Measurements from ENCODE around the gene TOM1L2.

Gene TOM1L2

DNA sequence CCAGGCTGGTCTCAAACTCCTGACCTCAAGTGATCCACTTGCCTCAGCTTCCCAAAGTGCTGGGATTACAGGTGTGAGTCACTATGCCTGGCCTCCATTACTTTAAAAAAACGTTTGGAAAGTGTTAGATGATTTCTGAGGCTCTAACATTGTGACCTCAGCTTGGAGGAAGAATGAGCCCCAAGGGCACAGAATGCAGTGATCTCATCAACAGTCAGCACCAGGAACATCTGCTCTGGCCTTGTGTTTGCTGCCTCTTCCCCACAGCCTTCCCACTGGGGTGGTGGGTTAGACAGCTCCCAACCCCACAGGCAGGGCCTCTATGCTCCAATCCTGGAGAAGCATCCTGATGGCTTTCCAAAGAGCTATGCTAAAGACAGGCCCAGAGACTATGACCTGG is 97.7 kb downstream of the TOM1L2 start:
- peak; percentile 41 for DNase-seq (ENCODE audit: low spot score)

DNA sequence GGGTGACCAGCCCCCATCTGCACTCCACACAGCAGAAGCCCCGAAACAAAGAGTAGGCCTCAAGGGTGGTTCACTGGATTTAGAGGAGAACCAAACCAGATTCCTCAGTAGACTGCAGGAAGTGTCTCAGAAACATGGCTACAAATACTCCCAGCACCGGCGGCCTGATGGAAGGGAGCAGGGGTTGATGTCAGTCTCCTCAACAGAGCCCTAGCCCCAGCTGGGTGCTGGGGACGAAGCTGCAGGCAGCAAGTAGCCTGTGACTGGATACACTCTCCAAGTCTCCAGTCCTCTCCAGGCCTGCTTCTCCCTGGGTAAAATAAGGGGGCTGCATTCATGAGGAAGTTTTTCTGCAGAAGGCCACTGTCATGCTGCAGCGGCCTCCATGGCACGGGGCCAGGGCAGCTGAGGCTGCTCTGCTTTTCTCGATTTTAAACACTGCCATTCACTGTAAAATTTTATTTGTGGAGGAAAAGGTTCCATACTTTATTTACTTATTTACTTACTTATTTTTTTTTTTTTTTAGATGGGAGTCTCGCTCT is 98.7 kb downstream of the TOM1L2 start:
- DNase-seq (ENCODE audit: low spot score) = no peak

DNA sequence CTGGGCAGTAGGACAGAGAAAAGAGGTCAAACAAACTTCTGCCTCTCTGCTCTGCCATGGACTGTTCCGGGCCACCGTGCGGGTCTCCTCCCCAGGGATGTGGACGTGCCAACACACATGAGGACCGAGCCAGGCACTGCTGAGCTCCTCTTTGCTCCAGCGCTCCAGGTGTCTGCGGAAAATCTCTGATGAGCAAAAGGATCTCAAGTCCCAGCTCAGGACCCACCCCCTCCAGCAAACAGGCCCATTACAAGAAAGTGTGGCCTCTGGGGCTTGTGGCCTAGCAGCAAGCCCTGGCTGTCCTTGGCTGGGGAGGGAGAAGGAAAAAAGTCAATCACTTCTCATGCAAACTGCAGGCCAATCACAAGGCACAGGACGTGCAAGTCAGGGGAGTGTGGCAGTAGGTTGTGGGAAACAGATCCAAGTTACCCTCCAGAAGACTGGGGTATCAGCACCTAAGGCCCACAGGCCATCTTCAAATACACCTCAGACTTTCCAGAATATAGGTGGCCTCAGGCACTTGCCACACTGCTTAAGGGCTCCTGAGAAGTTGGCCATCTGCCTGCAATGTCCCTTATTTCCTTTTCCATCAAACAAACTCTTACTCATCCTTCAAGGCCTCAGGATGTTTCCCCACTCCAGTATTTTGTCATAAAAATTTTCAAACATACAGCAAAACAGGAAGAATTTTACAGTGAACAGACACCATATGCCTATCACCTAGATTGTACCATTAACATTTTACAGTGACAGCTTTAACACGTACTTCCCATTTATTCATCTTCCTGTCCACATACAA is 99.5 kb downstream of the TOM1L2 start:
- no peak for DNase-seq (ENCODE audit: low spot score)

DNA sequence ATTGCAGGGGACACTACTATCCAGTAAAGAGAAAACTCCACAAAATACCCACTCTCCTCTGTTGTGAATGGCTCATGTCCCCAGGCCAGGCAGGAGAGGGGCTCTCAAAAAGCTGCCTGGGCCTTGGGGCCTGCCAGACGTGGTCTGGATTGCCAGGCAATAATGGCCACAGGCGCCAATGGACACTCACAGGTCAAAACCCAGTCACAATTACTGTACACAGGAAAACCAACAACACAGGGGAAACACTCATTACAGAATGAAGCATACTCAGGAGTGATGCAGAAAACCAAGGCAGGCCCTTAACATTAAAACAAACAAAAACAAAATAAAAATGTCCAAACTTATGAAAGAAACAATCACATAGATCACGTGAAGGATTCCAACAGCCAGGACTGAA is 100.3 kb downstream of the TOM1L2 start:
- no peak for DNase-seq (ENCODE audit: low spot score)

DNA sequence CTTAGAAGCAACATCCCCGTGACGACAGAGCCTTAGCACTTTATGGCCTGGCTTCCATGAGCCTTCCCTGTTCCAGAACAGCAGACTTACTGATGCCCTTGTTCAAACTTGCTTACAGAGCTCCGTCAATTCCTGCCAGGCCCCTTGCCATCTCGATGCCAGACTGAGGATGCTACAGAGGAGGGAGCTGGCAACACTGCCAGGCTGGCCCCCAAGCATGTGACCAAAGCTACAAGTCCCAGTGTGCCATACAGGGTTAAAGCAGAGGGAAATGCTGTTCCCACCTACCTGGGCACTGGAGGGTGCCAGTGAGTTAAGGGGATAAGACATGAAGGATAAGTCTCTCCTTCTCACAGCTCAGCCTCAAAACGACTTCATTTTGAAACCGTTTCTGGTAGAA is 102.0 kb downstream of the TOM1L2 start:
- DNase-seq (ENCODE audit: low spot score) = no peak

DNA sequence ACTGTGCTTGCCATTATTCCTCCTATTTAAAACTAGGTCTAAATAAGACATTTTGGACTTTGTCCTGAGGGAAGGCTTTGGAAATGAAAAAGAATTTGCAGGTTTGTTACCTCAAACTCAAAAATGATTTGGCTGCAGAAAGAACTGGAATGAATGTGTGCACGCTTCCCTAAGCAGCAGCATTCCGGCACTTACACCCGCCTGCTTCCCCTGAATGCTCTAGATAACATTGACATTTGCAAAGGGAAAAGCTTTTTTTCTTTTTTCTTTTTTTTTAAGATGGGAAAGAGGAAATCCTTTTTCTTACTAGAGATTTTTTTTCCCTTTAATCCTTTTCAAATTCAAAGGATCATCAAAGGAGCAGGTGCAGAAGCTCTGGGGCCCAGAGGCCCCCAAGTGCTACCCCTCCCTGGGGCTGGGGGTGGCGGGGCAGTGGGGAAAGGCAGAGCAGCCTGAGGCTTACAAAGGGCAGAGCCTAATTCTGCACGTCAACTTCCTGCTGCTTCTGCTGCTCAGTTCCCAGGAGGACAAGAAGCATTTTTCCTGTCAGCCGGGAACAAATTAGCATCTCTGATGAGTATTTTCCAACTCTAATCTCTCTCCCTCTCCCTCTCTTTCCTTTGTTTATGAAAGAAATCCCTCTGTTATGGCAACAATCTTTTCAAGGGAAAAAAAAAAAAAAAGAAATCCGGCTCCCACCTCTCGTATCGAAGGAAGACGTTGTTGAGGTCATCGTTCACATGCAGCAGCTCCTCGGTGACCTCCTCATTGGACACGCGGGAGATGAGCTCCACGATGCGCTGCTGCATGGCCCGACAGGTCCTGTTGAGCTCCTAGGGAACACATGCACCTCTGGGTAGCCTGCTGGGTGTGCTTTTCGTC is 103.3 kb downstream of the TOM1L2 start:
- no peak for DNase-seq (ENCODE audit: low spot score)

DNA sequence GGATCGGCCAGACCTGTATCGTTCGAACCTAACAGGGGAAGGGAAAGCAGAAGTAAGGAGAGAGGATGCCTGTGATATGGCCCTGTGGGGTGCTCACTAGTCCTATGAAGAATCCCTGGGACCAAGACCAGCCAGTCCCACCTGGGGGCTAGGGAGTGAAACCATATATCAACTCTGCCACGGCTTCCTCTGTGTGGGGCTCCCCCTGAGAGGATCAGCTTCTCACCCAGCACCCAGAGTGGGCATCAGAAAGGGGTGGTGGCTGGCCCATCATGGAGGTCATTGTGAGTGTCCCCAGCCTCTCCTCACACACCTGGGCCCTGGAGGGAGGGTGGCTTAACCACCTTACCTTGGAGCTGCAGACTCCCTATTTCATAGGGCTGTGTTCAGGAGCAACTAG is 105.3 kb downstream of the TOM1L2 start:
- DNase-seq (ENCODE audit: low spot score) = no peak

DNA sequence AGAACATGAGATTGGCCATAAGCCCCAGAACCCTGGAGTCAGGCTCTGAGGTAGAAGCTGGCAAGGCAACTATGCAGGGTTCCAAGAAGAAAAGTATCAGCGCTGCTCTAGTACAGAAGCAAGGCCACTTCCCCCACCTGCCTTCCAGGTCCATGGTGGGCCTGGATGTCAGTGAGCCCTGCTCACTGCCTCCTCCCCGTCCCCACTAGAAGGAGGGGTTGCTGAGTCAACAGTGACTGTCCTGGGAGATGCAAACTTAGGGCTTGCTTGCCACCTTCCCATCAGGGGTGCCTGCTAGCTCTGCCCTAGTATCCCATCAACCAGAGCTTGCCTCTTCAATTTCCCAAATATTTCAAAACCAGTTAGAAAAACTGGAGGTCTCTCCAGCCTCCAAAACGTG is 105.8 kb downstream of the TOM1L2 start:
- DNase-seq (ENCODE audit: low spot score) = no peak

DNA sequence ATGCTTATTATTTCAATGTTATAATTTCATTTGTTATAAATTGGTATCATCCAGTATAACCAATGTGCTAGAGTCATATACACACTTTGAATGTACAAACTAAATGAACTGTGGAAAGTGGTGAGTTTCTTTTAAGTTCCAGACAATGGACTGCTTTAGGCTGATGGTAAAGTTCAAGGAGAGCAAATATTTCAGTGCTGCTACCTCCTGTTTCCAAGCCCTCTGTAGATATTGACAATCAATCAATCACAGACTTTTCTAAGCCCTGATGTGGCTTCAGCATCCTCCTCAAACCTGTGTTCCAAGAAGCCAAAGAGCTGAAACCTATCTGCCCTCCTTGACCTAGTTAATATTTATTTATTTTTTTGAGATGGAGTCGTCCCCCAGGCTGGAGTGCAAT is 107.2 kb downstream of the TOM1L2 start:
- DNase-seq (ENCODE audit: low spot score) = no peak

DNA sequence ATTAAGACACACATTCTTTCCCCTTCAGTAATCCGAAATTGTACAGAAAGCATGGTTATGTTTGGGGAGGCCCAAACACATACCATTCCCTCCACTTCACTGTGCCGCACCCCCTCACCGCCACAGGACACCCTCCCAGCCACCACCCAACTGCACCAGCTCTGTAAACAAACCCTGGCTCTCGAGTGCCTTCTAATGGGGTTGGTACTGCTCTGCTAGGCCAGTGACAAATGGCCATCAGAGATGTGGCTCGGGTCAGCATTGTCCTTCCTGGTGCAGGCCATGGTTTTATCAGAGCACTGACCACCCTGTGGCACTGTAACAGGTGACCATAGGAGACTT is 111.5 kb downstream of the TOM1L2 start:
- DNase-seq (ENCODE audit: low spot score) = no peak

DNA sequence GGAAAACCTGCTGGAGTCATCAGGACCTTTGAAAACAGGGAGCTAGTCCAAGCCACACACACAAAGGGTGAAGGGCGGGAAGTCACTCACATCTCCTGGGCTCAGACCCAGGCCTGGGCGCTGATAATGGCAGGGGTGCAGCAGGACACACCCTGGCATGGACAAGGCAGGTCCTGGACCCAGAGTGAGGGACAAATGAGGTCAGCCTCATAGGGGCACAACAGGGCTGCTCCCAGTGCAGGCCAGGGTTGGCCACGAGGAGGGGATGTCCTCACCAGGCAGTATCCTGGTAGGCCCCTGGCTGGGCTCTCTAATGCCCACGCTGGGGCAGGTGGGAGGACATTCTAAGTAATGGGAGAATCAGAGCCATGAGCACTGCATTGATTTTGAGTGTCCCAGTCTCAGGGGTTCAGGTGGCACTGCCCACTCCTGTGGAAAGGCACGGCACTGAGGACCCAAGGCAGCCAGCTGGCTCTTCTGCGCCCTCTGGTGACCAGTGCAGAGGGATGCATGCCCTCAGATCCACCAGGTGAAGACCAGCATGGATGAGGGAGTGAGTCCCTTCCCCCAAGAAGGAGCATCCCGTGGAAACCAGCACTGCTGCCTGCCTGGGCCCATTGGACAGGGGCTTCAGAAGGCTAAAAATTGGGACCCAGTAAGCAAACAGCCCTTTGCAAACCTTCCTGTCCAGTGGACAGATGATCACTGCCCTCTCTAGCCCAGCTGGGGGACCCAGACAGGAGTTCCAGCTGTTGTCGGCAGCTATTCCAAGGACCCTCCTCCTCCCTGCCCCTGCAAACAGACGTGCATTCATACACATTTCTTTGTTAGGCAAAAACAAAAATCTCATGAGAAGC is 112.1 kb downstream of the TOM1L2 start:
- DNase-seq (ENCODE audit: low spot score) = peak; percentile 90

DNA sequence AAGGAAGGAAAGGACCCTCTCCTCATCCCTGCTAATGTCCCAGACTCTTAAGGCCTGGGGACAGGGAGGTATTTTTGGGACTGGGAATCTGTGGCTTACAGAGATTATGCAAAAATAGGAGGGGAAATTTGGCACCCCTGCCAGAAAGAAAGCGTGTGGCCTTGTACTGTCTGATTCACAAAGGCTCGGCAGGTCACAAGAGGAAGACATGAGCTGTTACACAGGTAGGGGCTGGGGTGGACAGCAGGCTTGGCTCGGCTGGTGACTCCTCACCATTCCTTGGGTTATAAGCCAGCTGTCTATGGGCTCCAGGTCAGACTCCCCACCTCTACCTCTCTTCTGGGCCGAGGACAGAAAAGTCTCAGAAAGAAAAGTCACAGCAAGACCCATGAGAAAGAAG is 114.7 kb downstream of the TOM1L2 start:
- no peak for DNase-seq (ENCODE audit: low spot score)

DNA sequence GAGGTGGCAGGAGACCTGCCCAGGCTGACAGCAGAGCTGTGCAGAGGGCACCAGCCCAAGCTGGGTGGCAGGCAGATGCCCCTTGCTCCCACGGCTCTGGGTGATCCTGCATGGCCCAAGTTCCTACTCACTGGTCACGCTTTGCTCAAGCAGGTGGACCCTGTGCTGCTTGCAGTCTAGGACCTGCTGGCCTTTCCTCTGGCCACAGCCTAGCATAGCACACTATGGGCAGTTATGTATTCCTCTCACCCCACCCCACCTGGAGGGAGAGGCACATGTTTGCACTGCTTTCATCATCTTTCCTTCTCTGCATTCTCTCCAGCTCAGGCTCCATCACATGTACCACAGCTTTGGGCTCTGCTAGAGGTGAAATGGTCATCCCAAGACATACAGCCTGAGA is 115.8 kb downstream of the TOM1L2 start:
- DNase-seq (ENCODE audit: low spot score) = no peak

DNA sequence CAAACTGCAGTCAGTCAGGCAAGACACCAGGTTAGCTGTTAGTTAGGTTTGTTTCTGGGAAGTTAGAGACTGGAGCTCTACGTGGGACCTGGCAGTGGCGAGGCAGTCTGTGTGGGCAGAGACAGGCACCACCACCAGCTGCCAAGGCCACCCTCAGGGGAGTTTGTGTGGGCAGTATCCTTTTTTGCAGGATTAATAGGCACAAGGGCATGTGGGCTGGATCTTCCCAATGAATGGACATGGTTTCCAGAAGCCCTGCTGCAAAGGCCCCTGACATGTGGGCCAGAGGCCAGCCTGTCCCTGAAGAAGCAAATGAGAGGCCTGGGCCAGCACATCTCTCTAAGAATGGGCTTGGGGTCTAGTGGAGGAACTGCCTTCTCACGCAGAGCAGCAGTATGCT is 116.2 kb downstream of the TOM1L2 start:
- DNase-seq (ENCODE audit: low spot score) = no peak

DNA sequence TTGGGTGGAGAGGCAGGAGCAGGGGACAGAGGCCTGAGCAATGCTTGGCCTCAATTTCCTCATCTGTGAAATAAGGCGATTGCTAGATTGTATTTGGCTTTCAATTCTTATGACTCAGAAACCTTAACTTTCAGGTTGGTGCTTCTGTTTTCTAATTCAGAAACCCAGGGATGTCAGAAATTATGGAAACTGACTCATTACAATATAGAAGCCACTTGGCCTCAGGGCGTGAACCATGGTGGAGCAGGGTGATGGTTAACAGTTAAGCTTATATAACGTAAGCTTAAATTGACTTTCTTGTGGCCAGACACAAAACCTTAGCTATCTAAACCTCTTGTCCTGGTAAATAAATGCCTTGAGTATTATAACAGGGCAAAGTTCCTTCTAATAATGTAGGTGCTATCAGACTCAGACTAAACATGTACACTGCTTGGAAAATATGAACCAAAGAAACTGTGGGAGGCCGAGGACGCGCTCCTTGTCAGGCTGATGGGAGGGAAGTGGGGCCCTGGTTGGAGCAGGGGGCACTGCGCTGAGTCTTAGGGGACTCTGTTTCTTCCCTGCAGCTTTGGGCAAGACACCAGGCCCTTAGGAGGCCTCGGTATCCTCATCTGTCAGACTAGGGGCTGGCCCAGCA is 118.3 kb downstream of the TOM1L2 start:
- no peak for DNase-seq (ENCODE audit: low spot score)

DNA sequence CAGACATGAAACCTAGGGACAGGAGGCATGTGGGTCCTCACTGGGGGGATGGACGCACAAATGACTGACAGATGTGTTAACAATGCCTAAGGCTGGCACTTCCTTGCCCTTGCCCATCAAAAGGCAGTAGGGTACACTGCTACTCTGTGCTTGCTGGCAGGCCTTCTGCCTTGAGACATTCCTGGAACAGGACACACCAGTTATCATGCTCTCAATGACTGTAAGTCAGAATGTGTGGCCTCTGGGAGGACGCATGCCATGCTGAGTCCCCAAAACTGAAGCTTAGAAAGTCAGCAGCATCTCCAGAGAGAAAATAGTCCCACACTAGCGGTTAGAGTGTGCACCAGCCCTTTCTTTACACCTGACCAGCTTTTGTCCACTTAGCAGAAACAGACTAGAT is 119.3 kb downstream of the TOM1L2 start:
- DNase-seq (ENCODE audit: low spot score) = no peak

DNA sequence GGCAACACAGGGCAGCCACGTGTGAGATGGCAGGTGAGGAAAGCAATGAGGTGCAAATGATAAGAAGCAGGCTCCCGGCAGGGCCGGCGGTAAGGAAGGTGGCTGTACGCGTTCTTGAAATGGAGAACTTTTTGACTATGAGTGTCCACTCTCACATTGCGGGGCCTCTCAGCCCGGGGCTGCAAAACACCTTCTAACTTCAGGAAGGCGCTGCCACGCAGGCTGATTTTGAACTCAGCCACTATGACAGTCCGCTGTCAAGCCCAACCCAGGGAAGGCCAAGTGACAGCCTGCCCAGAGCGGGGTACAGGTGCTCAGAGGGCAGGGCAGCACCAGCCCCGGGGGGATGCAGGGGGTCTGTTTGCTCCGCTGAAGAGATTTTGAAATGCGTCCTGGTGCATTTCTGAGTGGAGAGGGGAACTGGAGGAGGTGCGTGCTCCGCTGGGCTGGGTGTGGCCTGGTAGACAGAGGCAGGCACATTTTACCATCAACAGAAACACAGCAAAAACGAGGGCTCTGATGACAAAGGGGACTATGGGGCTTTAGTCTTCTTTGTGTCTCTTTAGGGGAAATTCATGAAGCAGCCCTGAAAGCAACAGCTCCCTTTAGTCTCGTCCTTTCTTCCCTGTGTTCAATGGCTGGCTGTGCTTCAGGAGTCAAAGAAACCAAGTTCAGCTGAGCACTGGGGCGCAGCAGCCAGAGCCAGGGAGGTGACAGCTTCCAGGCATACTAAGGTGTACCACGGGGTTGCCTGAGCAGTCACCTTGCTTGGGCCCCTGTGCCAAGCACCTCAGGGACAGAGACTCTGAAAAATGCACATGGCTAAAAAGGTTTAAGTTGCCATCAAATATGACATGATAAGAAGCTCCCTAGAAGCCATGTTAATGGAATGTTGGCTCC is 120.8 kb downstream of the TOM1L2 start:
- no peak for DNase-seq (ENCODE audit: low spot score)

DNA sequence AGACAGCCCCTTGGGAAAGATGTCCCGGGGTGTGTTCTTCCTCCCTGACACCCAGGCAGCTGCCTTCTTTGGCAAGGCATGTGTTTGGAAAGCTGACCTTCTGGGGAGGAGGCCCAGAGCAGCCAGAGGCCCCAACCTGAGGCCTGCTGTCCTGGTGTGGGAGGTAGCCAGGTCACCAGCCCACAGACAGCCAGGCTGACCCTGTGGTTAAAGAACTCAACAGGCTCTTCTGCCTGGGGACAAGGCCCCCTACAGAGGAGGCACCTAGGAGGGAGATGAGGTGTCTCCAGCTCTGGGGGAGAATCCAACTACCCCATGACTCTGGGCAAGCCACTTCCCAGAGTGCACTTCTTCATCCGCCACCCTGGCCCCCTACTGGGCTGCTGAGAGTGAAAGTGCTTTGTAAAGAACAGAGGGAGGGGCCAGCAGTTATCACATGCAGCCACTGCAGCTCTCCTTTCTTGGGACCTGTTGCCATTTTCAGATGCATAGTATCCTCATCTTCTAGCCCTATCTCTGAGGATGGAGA is 122.3 kb downstream of the TOM1L2 start:
- DNase-seq (ENCODE audit: low spot score) = peak; percentile 53

DNA sequence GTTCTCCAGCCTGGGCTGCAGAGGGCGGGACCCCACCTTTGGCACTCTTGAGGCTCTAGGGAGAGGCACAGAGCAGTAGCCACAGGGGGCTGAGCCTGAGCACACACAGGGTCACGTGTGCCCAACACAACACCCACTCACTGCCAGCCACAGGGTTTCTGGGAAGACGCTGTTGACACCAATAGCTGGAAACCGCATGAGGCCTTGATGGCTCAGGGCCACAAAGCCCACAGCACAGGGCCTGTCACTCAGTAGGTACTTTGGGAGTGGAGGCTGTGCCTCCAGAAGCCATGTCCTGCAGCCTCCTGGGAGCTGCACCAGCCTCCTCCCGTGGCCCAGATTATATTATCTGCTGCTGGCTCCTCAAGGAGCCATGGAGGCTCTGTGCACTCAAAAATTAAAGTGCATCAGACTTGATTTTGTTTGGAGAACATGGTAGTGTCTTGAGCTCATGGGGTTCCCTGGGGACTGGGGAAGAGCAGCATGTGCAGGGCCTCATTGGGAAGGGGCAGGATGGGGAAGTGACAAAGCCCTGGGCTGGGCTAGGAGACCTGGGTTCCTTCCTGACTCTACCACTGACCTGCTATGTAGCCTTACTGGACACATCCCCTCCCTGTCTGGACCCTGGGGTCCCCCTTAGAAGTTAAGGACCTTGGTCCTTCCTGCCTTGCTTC is 122.9 kb downstream of the TOM1L2 start:
- peak; percentile 83 for DNase-seq (ENCODE audit: low spot score)

Data from GM03348 (cell line).